ENCODE measurements around the gene SSTR3. TPM values are rescaled to one million over a fixed set of nuclear protein-coding genes. Genes with fewer than 3 reads are reported as not detected.
"Not testable (repeated sequence)": the region's sequence is repeated elsewhere in the genome, so short reads cannot be mapped to it uniquely, and the experiment has no call there.

Gene SSTR3
- total and polyA plus RNA-seq, 2 donors (not counting 1 experiment from before 2014, with no cell fraction given): not detected

DNA sequence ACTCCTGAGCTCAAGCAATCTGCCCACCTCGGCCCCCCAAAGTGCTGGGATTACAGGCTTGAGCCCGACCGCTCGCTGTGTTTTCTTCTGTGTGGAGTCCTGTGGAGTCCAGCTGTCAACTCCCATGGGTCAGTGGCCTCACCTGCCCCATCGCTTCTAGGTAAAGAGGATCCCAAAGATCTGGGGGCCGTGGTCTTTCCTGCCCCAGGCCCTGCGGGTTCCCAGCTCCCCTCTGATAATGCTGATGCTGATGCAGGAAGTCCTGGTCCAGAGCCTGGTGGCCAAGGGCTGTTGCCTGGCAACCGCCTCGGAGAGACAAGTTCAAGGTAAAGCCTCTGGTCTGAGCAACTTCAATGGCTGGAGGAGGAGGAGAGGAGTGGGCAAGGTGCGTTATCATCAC lies 9.6 kb downstream of the SSTR3 start:
- Histone ChIP-seq H3K9me3 (ENCODE audit: control insufficient read depth, insufficient read depth, low read depth, low read length) (no peaks in the 10 kb centered on the region), H3K36me3 (ENCODE audit: control insufficient read depth, insufficient read depth, low read length) (no peaks in the 10 kb centered on the region), H3K79me2 (ENCODE audit: control insufficient read depth, insufficient read depth, low read length) (no peaks in the 10 kb centered on the region), H3K4me3 (replicated peaks in 1 of 4; ENCODE audit: control extremely low read depth in 1 of 4, insufficient read depth in 1 of 4, low read depth in 3 of 4, low read length in 4 of 4) (no peak overlapping the region), H4K20me1 (ENCODE audit: control insufficient read depth, extremely low read depth, insufficient read depth, low read length) (no peaks in the 10 kb centered on the region), H3K4me1 (ENCODE audit: control insufficient read depth, extremely low read depth, insufficient read depth, low read length) (peaks cover 9% of the 10 kb centered on the region), H3K9ac (ENCODE audit: insufficient read depth, low read length) (no peak overlapping the region), H3K27me3 (ENCODE audit: control insufficient read depth, insufficient read depth, low read length) (no peaks in the 10 kb centered on the region), H2AFZ (ENCODE audit: low read length) (no peak overlapping the region), H3K4me2 (ENCODE audit: extremely low read depth, insufficient read depth, low read length) (no peak overlapping the region), H3K27ac (ENCODE audit: insufficient read depth, low read length) (no peak overlapping the region)
- DNase-seq (ENCODE audit: low read depth in 2 of 2): no peak
- TF ChIP-seq, protein P1, sequence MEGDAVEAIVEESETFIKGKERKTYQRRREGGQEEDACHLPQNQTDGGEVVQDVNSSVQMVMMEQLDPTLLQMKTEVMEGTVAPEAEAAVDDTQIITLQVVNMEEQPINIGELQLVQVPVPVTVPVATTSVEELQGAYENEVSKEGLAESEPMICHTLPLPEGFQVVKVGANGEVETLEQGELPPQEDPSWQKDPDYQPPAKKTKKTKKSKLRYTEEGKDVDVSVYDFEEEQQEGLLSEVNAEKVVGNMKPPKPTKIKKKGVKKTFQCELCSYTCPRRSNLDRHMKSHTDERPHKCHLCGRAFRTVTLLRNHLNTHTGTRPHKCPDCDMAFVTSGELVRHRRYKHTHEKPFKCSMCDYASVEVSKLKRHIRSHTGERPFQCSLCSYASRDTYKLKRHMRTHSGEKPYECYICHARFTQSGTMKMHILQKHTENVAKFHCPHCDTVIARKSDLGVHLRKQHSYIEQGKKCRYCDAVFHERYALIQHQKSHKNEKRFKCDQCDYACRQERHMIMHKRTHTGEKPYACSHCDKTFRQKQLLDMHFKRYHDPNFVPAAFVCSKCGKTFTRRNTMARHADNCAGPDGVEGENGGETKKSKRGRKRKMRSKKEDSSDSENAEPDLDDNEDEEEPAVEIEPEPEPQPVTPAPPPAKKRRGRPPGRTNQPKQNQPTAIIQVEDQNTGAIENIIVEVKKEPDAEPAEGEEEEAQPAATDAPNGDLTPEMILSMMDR (conservative IDR thresholded peaks at IDR 0.05 in 1 of 2, IDR thresholded peaks at IDR 0.05 in 1 of 2; ENCODE audit: low read depth in 1 of 2, low read length in 2 of 2): no peak
- TF ChIP-seq EZH2 (IDR thresholded peaks at IDR 0.05; ENCODE audit: low read length, missing control alignments): no peak

DNA sequence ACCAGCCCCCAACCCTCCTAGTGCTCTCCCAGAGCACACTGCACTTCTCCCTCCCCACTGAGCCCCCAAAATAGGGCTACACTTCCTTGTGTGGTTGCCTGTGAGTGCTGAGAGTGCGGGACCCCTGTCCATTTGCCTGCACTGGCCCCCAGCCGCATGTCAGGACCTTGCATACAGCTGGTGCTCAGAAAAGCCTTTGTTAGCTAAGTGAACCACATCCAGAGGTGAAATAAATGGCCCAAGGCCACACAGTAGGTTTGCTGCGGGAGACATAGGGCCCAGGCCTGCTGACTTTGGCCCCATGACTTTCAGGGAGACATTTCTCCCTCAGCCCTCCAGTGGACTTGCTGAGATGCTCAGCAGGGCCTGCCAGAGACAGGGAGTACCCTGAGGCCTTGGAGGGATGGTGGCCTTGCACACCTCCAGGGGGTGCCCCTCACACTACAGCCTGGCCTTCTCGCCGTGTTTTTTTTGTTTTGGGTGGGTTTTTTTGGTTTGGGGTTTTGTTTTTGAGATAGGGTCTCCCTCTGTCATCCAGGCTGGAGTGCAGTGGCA lies 10.2 kb downstream of the SSTR3 start:
- H3K9ac ChIP-seq (ENCODE audit: insufficient read depth, low read length): no peak overlapping the region
- H3K4me3 ChIP-seq (replicated peaks in 1 of 4; ENCODE audit: control extremely low read depth in 1 of 4, insufficient read depth in 1 of 4, low read depth in 3 of 4, low read length in 4 of 4): no peak overlapping the region
- H2AFZ ChIP-seq (ENCODE audit: low read length): no peak overlapping the region
- no peaks in the 10 kb centered on the region for H3K9me3 ChIP-seq (ENCODE audit: control insufficient read depth, insufficient read depth, low read depth, low read length)
- TF ChIP-seq, protein P1 (conservative IDR thresholded peaks at IDR 0.05 in 1 of 2, IDR thresholded peaks at IDR 0.05 in 1 of 2; ENCODE audit: low read depth in 1 of 2, low read length in 2 of 2): no peak
- TF ChIP-seq EZH2 (IDR thresholded peaks at IDR 0.05; ENCODE audit: low read length, missing control alignments): no peak
- no peak overlapping the region for H3K27ac ChIP-seq (ENCODE audit: insufficient read depth, low read length)
- no peak for DNase-seq (ENCODE audit: low read depth in 2 of 2)
- peaks cover 16% of the 10 kb centered on the region for H3K4me1 ChIP-seq (ENCODE audit: control insufficient read depth, extremely low read depth, insufficient read depth, low read length)
- no peaks in the 10 kb centered on the region for H3K27me3 ChIP-seq (ENCODE audit: control insufficient read depth, insufficient read depth, low read length)
- no peaks in the 10 kb centered on the region for H4K20me1 ChIP-seq (ENCODE audit: control insufficient read depth, extremely low read depth, insufficient read depth, low read length)
- H3K4me2 ChIP-seq (ENCODE audit: extremely low read depth, insufficient read depth, low read length): no peak overlapping the region
- H3K79me2 ChIP-seq (ENCODE audit: control insufficient read depth, insufficient read depth, low read length): no peaks in the 10 kb centered on the region
- no peaks in the 10 kb centered on the region for H3K36me3 ChIP-seq (ENCODE audit: control insufficient read depth, insufficient read depth, low read length)

GRCh38 chr22:37201443-37201820 lies 10.8 kb downstream of the SSTR3 start:
- H3K27ac ChIP-seq (ENCODE audit: insufficient read depth, low read length); H3K9me3 ChIP-seq (ENCODE audit: control insufficient read depth, insufficient read depth, low read depth, low read length); H3K79me2 ChIP-seq (ENCODE audit: control insufficient read depth, insufficient read depth, low read length); H3K4me3 ChIP-seq (replicated peaks in 1 of 4; ENCODE audit: control extremely low read depth in 1 of 4, insufficient read depth in 1 of 4, low read depth in 3 of 4, low read length in 4 of 4); H3K4me2 ChIP-seq (ENCODE audit: extremely low read depth, insufficient read depth, low read length); H3K36me3 ChIP-seq (ENCODE audit: control insufficient read depth, insufficient read depth, low read length); DNase-seq (ENCODE audit: low read depth in 2 of 2); H3K9ac ChIP-seq (ENCODE audit: insufficient read depth, low read length); H4K20me1 ChIP-seq (ENCODE audit: control insufficient read depth, extremely low read depth, insufficient read depth, low read length); H3K27me3 ChIP-seq (ENCODE audit: control insufficient read depth, insufficient read depth, low read length); H2AFZ ChIP-seq (ENCODE audit: low read length): not testable (repeated sequence)
- H3K4me1 ChIP-seq (ENCODE audit: control insufficient read depth, extremely low read depth, insufficient read depth, low read length): peaks cover 19% of the 10 kb centered on the region
